ENCODE measurements around the gene FBXW11.

FBXW11 gene

DNA sequence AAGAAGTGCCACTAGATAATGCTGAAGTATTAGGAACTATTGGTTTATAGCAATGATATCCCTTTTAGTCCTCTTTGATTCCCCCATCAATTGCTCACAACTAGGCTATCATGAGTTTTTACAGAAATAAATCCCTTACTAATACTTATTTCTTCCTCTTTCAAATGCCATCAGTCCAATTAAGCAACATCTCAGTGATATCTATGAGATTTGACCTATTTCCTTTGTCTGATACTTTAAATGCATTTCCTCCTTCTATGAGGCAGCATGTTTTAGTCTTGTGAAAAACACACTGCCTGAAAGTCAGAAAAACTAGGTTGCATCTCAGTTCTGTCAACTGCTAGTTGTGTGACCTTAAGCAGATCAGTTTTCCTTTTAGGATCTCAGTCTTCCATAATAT, 101.6 kb downstream of the FBXW11 start:
- CTCF ChIA-PET = no interaction called here
- POLR2A ChIA-PET = interaction anchor here (1.1 kb wide), 1 partner anchor 8 kb away, joined by 3 read pairs; no protein-coding TSS in a partner anchor
- DNase-seq (ENCODE audit: extremely low spot score) = no peak
- TF ChIP-seq ELF4 (IDR thresholded peaks at IDR 0.05) = no peak
- TF ChIP-seq BHLHE40 (IDR thresholded peaks at IDR 0.05; ENCODE audit: borderline replicate concordance) = no peak
- no peak for TF ChIP-seq L3MBTL2 (conservative IDR thresholded peaks at IDR 0.05)
- no peak for TF ChIP-seq LEF1 (IDR thresholded peaks at IDR 0.05; ENCODE audit: borderline replicate concordance)
- no peak for TF ChIP-seq CTBP1 (IDR thresholded peaks at IDR 0.05; ENCODE audit: borderline replicate concordance)
- no peak for TF ChIP-seq FOXK2 (IDR thresholded peaks at IDR 0.05)
- no peak for TF ChIP-seq FOXA1 (IDR thresholded peaks at IDR 0.05)
- TF ChIP-seq ZNF384 (IDR thresholded peaks at IDR 0.05) = no peak
- no peak for TF ChIP-seq SP1 (IDR thresholded peaks at IDR 0.05)
- no peak for TF ChIP-seq SUZ12 (IDR thresholded peaks at IDR 0.05)
- TF ChIP-seq, protein P1, sequence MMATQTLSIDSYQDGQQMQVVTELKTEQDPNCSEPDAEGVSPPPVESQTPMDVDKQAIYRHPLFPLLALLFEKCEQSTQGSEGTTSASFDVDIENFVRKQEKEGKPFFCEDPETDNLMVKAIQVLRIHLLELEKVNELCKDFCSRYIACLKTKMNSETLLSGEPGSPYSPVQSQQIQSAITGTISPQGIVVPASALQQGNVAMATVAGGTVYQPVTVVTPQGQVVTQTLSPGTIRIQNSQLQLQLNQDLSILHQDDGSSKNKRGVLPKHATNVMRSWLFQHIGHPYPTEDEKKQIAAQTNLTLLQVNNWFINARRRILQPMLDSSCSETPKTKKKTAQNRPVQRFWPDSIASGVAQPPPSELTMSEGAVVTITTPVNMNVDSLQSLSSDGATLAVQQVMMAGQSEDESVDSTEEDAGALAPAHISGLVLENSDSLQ (IDR thresholded peaks at IDR 0.05) = no peak
- no peak for TF ChIP-seq NFRKB (IDR thresholded peaks at IDR 0.05)
- TF ChIP-seq TARDBP (IDR thresholded peaks at IDR 0.05) = no peak
- no peak for TF ChIP-seq FOXM1 (IDR thresholded peaks at IDR 0.05; ENCODE audit: borderline replicate concordance)
- TF ChIP-seq ARNT (IDR thresholded peaks at IDR 0.05) = no peak

DNA sequence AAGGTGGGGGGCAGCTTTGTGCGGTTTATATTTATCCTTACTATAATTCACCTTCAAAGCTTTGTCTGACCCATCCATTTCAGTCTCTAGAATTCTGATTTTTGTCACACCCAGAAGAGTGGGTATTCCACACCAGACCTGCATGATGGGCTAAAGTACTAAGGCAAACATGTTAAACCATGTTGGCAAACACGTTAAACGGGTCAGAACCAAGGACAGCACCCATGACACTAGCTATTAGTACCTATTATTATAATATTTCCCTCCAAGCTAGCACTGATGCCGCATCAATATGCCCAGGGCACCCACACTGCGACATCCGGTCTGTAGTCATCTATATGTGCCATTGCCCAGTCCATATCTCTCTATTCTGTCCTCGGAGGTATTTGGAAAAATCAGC, 104.7 kb downstream of the FBXW11 start:
- ChIA-PET CTCF (no interaction called here), POLR2A (no interaction called here)

DNA sequence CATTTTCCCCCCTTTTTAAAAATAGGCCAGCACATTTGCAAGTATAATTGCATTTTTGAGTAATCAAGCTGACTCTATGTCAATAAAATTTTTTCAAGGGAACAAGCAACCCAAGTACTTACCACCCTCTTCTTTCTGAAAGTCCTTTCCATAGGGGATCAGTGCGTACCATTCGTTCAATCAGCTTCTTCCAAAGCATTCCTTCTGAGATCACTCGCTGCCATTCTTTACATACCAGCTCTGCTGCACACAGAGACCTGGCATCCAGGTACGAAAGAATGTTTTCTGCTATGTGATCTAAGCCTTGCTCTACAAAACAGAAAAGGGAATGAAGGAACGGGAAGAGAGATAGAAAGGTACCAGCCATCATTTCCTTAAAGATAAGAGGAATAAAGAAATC, 106.6 kb downstream of the FBXW11 start:
- CTCF ChIA-PET = interaction anchor here (1.4 kb wide), 2 partner anchors 9 to 12 kb away, joined by 5 to 7 read pairs; no protein-coding TSS in a partner anchor
- no peak for DNase-seq (ENCODE audit: extremely low spot score)
- POLR2A ChIA-PET = interaction anchor here (1.4 kb wide), 1 partner anchor 107 kb away, joined by 5 read pairs; the partner anchor contains the start of gene FBXW11
- TF ChIP-seq FOXA1 (IDR thresholded peaks at IDR 0.05) (no peak), SUZ12 (IDR thresholded peaks at IDR 0.05) (no peak), SP1 (IDR thresholded peaks at IDR 0.05) (no peak), FOXK2 (IDR thresholded peaks at IDR 0.05) (no peak), TARDBP (IDR thresholded peaks at IDR 0.05) (no peak), ARNT (IDR thresholded peaks at IDR 0.05) (no peak), ZNF384 (IDR thresholded peaks at IDR 0.05) (no peak), BHLHE40 (IDR thresholded peaks at IDR 0.05; ENCODE audit: borderline replicate concordance) (no peak), NFRKB (IDR thresholded peaks at IDR 0.05) (no peak), FOXM1 (IDR thresholded peaks at IDR 0.05; ENCODE audit: borderline replicate concordance) (no peak), HDGF (IDR thresholded peaks at IDR 0.05; ENCODE audit: borderline replicate concordance) (no peak), LEF1 (IDR thresholded peaks at IDR 0.05; ENCODE audit: borderline replicate concordance) (no peak), ELF4 (IDR thresholded peaks at IDR 0.05) (no peak), CTBP1 (IDR thresholded peaks at IDR 0.05; ENCODE audit: borderline replicate concordance) (no peak), L3MBTL2 (conservative IDR thresholded peaks at IDR 0.05) (no peak)
- TF ChIP-seq, protein P1 (IDR thresholded peaks at IDR 0.05) = no peak

More for the DNA sequence above, 104.7 kb downstream of the FBXW11 start:
- DNase-seq (ENCODE audit: extremely low spot score) = no peak
- TF ChIP-seq FOXM1 (IDR thresholded peaks at IDR 0.05; ENCODE audit: borderline replicate concordance) (no peak), ARNT (IDR thresholded peaks at IDR 0.05) (no peak), NFRKB (IDR thresholded peaks at IDR 0.05) (no peak), ZNF384 (IDR thresholded peaks at IDR 0.05) (no peak), TARDBP (IDR thresholded peaks at IDR 0.05) (no peak), FOXA1 (IDR thresholded peaks at IDR 0.05) (no peak), HDGF (IDR thresholded peaks at IDR 0.05; ENCODE audit: borderline replicate concordance) (no peak), ELF4 (IDR thresholded peaks at IDR 0.05) (no peak), SUZ12 (IDR thresholded peaks at IDR 0.05) (no peak), FOXK2 (IDR thresholded peaks at IDR 0.05) (no peak), LEF1 (IDR thresholded peaks at IDR 0.05; ENCODE audit: borderline replicate concordance) (no peak), SP1 (IDR thresholded peaks at IDR 0.05) (no peak), BHLHE40 (IDR thresholded peaks at IDR 0.05; ENCODE audit: borderline replicate concordance) (no peak), CTBP1 (IDR thresholded peaks at IDR 0.05; ENCODE audit: borderline replicate concordance) (no peak), L3MBTL2 (conservative IDR thresholded peaks at IDR 0.05) (no peak)
- TF ChIP-seq, protein P1 (IDR thresholded peaks at IDR 0.05) = no peak

DNA sequence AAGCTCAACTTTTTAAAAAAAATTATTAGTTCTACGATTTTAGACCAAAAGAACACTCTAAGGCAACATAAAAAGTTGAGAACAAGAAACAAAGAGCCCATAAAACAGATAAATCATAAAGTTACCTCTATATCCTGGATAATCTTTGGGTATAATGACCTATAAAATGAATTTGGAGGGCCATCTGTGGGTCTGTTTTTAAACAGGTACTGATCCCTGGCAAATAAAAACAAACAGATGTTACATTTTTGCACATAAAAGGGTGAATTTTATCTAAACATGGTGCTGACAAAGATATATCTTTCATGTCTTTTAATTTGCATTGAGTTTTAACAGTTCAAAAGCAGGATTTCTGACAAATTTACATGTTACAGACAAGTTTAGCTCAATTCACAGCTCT, 107.6 kb downstream of the FBXW11 start:
- DNase-seq (ENCODE audit: extremely low spot score) = no peak
- CTCF ChIA-PET = interaction anchor here (1.4 kb wide), 2 partner anchors 10 to 13 kb away, joined by 5 to 7 read pairs; no protein-coding TSS in a partner anchor
- POLR2A ChIA-PET = interaction anchor here (1.4 kb wide), 1 partner anchor 108 kb away, joined by 5 read pairs; the partner anchor contains the start of gene FBXW11
- TF ChIP-seq LEF1 (IDR thresholded peaks at IDR 0.05; ENCODE audit: borderline replicate concordance) (no peak), FOXM1 (IDR thresholded peaks at IDR 0.05; ENCODE audit: borderline replicate concordance) (no peak), ARNT (IDR thresholded peaks at IDR 0.05) (no peak)
- TF ChIP-seq, protein P1 (IDR thresholded peaks at IDR 0.05) = no peak

DNA sequence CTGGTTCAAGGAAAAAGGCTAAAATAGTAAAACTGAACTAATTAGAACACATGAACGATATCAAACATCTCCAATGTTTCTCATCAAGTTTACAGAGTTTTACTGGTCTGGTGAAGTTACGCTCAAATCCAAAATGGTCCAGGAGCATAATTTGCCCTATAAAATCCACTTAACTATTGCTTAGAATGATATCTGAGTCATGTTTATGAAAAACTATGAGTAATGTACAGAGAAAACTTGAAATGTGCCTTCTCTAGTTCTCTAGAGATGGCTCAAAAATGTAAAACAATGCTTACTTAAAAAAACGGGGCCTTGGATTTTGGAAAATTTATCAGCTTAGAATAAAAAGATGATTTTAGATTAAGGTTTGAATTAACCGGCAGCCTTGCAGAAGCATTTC, 108.1 kb downstream of the FBXW11 start:
- no peak for TF ChIP-seq SP1 (IDR thresholded peaks at IDR 0.05)
- no peak for TF ChIP-seq FOXM1 (IDR thresholded peaks at IDR 0.05; ENCODE audit: borderline replicate concordance)
- no peak for TF ChIP-seq TARDBP (IDR thresholded peaks at IDR 0.05)
- no peak for TF ChIP-seq CTBP1 (IDR thresholded peaks at IDR 0.05; ENCODE audit: borderline replicate concordance)
- no peak for TF ChIP-seq HDGF (IDR thresholded peaks at IDR 0.05; ENCODE audit: borderline replicate concordance)
- TF ChIP-seq, protein P1 (IDR thresholded peaks at IDR 0.05) = no peak
- TF ChIP-seq BHLHE40 (IDR thresholded peaks at IDR 0.05; ENCODE audit: borderline replicate concordance) = no peak
- TF ChIP-seq FOXK2 (IDR thresholded peaks at IDR 0.05) = no peak
- TF ChIP-seq FOXA1 (IDR thresholded peaks at IDR 0.05) = no peak
- no peak for TF ChIP-seq L3MBTL2 (conservative IDR thresholded peaks at IDR 0.05)
- no peak for TF ChIP-seq LEF1 (IDR thresholded peaks at IDR 0.05; ENCODE audit: borderline replicate concordance)
- no peak for TF ChIP-seq ZNF384 (IDR thresholded peaks at IDR 0.05)
- TF ChIP-seq NFRKB (IDR thresholded peaks at IDR 0.05) = no peak
- TF ChIP-seq ELF4 (IDR thresholded peaks at IDR 0.05) = no peak
- no peak for DNase-seq (ENCODE audit: extremely low spot score)
- POLR2A ChIA-PET = no interaction called here
- CTCF ChIA-PET = interaction anchor here (1.4 kb wide), 1 partner anchor 11 kb away, joined by 7 read pairs; no protein-coding TSS in a partner anchor
